Activated T-helper 9 cell treated with anti-CD3 and anti-CD28 coated beads, Interleukin-2, amount 50 U/mL, for 16 hours (primary cell): Measurements from ENCODE around the gene CALML3.
A peak's percentile ranks its signal among the peaks of the same experiment; 100 is the strongest.
"Not testable (repeated sequence)": the region's sequence is repeated elsewhere in the genome, so short reads cannot be mapped to it uniquely, and the experiment has no call there.

Experiments used
- DNase-seq: peaks from one replicate; pipeline ENCODE4 v3.0.0-alpha.2; 2020; ENCODE audit warnings: low read depth

CALML3 gene

DNA sequence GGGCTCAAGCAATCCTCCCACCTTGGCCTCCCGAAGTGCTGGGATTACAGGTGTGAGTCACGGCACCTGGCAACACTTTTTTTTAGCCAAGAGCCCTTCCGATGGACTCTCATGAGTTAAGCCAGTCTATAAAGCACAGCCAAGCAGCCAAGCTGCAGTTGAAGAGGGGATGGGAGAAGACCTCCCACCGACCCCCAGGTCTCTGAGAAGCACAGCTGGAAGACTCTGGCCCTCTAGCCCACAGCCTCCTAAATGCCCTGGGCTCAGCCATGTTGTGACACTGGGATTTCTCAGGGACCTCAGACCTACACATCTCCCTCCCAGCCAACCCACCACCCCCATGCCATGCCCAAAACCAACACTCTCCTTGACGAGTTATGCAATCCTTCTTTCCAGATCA is 31.1 kb downstream of the CALML3 start:
- DNase-seq: no peak

DNA sequence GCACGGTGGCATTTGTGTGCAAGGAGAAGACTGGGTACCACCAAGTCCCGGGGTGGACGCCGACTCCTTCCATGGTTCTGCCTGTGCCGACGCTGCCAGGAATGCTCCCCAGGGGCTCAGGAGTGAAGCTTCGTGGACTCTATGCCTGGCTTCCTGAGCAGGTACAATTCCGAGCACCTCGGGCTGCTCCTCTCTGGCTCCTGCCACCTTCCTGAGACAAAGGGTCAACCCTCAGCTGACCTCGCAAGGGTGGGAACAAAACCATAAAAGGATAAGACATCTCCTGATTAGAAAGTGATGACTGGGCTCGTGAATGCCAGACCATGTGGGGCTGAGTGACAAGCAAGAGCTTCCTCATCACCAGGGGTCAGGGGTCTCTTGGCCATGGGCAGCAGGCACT is 31.8 kb downstream of the CALML3 start:
- DNase-seq: no peak

DNA sequence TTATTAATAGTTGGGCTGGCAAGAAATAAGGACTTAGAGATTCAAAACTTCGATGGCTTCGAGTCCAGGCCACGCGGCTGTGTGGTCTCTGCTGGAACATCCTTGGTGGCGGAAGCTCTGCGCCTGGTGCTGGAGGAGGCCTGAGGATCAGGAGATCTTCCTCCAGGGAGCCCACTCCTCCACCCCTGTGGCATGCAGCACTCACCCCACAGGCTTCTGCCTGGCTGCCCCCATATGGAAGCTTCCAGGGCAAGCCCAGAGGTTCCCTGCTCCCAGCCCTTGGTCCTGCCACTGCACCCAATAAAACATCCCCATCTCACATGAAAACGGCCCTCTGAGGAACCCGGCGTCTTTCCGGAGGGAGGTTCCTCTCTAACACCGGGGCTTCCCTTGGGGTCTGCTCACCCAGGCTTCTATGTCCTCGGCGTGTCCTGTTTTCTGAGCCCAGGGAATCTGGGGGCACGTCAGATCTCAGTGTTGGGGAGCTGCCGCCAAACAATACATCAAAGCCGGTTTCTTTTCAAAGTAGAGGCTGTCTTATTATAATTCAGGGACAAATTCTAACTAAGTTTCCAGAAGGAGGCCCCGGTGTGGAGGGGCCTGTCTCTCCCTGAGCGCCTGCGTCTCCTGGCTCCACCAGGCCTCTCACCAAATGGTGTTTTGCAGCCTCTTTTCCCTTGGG is 32.4 kb downstream of the CALML3 start:
- DNase-seq: no peak

DNA sequence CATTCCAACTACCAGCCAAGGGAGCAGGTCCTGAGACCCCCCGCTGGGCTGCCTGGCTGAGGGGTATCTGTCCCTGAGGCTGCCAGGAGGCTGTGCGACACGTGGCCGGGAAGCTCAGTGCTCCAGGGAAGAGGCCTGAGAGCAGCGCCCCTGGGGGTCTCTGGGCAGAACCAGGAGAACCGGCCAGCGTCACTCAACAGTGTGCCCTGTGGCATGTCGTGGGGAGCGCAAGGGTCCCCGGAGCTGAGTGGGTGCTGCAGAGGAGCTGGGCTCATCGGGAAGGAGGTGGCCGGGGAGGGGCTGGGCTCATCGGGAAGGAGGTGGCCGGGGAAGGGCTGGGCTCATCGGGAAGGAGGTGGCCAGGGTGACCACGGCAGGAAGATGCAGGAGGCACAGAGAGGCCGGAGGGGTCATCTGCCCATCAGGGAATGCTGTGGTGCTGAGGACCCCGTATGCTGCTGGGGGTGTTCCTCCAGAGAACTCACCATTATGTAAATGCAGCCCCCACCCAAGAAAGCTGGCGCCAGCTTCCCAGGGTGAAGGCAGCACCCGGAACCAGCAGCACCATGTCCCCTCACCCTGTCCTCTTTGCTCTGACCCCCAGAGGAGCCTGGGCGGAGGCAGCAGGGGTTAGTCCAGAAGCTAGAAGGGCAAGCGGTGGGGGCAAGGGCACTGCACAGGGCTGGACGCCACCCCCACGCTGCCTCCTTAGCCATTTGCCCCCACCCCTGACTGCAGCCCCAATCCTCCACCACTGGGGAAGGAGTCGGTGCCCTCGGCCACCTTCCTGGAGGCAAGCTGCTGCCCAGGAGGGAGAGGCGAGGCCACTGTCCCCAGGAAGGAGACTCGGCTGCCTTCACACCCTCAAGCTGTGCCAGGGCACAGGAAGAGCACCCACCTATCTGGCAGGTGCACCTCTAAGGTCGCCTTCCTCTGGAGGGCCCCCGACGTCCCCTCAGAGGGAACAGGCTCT is 33.3 kb downstream of the CALML3 start:
- DNase-seq: no peak

DNA sequence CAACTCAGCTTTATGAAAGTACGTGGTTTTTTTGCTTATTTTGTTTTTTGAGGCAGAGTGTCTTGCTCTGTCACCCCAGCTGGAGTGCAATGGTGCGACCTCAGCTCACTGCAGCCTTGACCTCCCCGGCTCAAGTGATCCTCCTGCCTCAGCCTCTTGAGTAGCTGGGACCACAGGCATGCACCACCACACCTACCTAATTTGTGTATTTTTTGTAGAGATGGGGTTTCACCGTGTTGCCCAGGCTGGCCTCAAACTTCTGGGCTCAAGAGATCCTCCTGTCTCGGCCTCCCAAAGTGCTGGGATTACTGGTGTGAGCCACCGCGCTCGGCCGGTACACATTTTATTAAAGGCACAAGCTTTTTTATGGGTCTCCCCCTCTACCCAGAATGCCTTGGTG is 34.3 kb downstream of the CALML3 start:
- DNase-seq: not testable (repeated sequence)

DNA sequence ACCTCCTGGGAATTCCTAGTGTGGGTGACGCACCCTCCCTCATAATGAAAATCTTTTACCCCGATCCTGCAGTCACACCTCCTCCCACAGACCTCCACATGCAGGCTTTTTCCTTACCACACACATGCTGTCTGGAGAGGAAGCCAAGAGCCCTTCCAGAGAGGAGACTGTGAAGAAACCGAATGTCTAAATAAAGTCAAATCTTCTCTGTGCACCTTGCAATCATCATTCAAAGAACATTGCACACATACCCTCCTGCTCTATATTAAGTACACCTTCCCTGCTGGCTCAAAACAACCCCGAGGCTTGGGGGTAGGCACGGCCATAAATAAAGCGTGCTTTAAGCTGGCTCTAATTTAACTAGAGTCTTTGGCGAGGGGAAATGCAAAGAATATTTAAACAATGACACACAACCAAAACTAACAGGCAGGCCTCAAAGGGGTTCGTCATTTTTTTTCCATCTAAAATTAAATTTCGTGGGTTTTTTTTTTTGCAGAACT is 34.9 kb downstream of the CALML3 start:
- DNase-seq: no peak

DNA sequence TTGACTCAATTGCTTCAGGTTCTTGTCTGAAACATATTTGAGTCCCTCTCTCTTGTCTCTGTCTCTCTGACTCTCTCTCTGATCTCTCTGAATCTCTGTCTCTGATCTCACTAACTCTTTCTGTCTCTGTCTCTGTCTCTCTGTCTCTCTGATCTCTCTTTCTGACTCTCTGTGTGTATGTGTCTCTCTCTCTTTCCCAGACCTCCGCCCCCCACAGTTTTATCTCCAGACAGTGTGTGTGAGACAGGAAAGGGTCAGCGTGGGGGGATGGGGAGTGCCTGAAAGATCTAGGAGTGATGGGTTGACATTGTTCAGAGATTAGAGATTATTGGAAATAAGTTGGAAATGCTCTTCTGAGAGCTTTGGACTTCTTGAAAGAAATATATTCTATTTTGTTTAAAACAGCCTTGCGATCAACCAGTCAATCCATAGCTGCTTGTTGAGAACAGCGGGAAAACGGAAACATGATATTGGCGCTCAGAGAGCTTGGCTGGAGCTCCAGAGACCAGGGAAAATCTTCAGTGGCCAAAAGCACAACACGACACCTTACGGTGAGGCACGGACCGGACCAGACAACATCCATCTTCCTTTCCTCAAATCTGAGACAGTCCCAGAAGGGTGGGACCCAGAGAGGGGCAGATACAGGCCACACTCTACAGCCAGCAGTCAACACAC is 35.5 kb downstream of the CALML3 start:
- DNase-seq: no peak

DNA sequence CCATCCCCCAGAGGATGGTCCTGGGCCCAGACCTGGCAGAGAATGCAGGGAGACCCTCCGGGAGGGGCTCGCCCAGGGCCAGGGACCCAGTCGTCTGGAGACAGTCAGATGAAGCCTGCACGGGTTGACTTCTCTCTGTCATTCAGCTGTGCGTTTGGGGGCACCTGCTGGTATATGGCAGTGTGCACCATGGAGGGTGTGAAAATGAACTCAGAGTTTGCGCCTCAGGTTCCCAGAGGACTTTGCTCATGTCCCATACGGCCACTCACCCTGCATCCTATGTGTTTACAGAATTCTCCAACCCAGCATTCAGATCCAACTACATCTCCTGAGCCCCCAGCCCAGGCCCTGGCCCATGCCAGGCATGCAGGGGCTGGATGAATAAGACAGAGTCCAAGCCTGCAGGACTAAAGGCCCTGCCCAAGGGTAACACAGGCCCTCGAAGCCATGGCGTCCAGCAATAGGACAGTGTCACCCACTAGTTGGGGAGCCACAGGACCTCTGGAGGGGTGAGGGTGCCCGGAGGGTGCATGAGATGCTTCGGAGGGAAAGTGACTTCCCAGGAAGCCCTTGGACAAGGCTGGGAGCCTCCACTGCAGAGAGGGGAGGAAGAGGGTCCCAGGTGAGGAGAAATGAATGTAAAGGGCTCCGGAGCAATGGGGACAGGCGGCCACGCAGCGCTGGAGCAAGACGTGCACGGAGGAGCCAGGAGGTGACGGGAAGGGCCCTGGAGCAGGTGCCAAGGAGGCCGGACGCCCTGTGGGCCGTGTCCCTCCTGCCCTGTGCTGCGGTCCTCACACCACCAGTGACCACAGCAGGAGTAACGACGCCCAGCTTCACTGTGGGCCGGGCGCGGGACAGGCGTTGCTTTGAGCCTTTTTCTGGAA is 36.3 kb downstream of the CALML3 start:
- DNase-seq: no peak

DNA sequence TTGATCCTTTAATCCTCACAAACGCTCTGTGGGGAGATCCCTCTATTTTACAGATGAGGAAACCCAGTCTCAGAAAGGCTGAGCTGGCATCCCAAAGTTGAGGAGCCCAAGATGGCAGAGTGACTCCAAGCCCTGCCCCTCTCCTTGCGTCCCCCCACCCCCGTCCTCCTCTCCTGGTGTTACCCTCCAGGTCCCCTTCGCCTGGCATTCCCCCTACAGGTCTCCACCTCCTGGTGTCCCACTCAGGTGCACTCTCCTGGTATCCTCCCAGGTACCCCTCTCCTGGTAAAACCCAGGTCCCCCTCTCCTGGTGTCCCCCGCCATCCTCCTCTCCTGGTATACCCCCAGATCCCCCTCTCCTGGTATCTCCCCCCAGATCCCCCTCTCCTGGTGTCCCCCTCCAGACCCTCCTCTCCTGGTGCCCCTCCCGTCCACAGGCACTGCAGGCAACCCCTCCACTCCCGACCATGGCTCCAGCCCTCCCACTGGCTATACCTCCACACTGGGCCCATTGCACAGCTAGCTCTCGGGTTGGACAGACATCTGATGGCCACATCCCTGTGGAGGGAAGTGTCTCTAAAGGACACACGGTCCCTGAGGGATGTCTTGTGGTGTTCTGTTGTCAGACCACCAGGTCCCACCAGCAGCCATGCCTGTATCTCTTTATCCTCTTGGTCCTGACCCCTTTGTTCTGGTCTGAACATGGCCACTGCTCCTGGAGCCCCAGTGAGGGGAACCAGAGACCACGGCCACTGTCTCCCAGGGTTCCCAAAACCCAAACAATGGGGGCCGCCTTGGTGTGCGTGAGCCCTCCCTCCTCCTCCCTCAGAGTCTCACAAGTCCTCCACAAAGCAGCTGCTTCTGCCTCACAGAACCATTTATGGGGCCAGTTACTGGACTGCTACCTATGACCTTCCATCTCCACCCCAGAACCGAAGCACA is 37.2 kb downstream of the CALML3 start:
- no peak for DNase-seq

DNA sequence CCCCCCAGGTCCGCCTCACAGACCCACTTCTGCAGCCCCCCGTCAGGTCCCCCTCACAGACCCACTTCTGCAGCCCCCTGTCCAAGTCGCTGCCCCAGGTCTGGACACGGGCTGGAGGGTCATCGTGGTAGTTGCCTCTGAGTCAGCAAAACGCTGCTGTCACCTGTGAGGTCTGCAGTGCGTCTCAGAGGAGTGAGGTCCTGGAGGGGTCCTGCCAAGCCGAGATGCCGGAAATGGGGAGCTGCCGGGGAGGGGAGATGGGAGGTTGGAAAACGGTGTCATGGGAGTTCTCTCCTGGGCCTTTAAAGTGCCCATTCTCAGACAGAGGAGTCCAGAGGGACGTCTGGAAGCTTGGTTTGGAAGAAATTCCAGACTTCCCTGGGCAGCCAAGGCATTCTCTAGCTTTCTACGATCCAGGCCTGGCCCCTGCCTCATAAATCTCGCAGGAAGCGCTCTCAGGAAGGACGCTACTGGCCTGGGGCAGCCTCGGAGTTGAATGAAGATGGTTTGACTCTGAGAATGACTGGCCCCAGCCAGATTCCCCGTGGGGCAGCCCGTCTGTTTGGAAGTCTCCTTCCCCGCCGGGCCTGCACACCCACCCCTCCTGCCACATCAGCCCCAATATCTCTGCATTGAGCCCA is 38.7 kb downstream of the CALML3 start:
- DNase-seq: no peak

DNA sequence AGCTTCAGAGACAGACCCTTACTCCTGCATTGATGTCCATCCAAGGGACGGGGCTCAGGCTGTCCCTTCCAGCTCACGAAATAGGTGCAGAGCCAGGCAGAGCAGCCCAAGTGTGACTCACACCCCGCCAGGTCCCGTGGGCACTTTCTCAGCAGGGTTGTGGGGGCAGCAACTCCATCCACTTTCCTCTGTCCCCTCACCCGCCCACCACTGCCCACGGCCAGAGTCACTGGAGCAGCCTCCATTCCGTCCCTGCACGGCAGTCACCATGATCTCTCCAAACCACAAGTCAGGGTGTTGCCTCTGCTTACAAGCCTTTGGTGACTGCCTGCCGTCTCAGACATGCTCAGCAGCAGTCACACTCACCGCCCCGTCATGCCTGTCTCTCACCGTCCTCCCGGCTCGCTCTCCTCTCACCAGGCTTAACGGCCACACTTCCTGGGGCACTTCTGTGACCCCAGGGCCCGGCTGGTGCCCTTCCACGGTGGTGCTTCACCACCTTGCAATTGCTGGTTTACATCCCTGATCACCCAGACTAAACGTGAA is 39.3 kb downstream of the CALML3 start:
- DNase-seq: peak; percentile 23

DNA sequence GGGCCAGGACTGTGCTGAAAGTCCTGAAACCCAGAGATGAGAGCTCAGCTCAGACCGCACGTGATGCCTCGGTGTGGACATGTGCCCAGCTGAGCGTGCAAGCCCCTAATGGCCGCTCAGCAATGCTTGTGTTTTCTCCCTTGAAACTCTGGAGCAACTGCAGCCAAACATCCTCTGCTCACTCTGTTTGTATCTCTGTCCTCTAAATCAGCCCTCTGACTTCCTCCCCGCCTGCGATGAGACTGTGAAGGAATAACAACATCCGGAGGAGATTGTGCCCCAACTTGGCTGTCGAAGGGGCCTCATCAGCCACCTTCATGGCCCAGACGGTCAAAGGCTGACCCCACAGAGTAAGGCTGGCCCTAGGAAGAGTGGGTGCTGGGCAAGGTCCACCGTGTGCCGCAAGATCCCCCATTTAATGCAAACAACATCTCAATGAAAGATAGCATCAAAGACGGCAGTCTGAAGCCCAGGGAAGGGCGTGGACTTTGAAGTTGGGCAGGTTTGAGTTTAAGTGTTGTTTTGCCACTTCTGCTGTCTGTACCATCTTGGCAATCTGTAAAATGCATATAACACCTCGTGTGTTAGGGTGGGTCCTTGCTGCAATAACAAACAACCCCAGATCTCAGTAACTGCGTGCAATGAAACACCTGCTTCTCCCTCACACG is 39.9 kb downstream of the CALML3 start:
- no peak for DNase-seq

DNA sequence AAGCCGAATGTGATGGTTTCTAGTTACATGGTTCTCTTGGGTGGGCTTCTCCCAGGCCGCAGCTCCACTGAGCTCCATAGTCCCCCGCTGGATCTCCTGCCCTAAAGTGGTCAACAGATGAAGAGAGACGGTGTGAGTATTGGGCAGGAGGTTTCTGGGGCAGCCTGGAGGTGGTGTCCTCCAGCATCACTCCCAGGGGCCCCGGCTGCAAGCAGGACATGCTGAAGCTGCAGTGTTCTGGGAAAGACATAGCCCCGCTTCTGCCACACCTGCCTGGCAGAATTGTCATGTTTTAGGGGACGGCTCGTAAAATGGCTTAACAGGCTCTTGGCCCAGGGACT is 40.4 kb downstream of the CALML3 start:
- no peak for DNase-seq

DNA sequence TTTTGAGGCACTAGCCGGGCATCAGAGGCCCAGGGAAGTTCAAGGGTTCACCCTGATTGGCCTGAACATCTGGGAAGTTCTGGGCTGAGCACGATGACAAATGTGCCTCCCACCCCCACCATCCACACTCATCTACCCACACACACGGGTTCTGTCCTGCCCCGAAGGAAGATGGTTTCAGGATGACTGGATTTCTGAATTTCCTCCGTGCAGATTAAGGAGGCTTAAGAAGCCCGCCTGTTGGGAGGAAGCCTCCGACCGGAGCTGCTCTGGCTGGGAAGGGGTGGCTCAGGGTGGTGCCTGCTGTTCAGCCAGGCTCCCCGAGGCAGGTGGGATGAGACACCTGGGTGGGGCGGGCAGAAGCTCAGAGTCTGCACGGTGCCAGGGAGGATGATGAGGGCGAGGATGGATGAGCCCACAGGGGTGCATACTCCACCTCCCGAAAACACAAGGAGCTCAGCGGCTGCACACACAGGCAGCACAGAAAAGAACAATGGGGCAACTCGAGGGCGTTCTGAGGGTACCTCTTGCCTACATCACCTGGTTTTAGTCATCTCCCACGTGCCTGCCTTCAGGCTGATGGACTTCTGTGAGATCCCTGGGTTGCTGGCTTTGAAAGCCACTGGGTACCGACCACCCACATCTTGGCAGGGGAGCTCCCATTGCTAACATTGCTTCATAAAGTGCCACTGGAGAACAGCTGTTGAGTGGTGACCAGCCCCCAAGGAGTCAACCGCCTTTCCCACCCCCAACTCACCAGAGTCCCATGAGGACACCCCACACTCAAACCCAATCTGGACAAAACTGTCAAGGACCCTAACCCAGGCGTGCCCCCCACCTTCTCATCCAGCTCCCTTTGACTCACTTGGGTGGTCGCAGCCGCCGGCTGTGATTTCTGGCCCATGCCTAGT is 41.2 kb downstream of the CALML3 start:
- DNase-seq: no peak

DNA sequence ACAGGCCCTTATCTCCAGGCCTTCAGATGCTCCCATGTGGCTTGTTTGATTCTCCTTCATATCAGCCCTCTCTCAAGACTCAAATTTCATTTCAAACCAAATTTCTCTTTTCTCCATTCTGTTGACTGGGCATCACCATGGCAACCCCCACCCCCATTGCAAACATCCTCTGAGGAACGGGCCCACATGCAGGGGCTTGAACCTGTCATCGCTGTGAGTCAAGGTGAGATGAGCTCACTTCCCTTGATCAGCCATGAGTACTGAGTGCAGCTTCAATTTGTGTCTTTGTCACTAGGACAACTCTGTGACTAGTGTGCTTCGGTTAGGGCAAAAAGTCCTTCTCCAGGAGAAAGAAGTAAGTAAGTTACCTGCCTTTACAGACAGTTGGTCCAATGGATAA is 41.9 kb downstream of the CALML3 start:
- no peak for DNase-seq

DNA sequence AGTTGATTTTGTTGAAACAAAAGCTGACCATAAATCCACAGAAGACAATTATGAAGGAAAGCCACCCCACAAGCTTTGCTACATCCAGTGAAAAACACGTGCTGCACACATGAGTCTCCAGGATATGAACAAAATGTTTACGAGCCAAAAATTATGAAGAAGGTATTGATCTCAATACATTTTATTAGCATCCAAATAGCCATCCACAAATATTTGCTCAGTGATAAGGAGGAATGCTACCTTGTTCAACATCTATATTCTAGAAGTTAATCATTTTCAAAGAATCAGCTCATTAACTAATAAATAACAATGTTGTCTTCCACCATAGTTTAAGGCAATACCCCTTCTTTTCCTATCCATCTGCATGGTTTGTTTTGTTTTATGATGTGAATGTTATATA is 42.7 kb downstream of the CALML3 start:
- DNase-seq: no peak

DNA sequence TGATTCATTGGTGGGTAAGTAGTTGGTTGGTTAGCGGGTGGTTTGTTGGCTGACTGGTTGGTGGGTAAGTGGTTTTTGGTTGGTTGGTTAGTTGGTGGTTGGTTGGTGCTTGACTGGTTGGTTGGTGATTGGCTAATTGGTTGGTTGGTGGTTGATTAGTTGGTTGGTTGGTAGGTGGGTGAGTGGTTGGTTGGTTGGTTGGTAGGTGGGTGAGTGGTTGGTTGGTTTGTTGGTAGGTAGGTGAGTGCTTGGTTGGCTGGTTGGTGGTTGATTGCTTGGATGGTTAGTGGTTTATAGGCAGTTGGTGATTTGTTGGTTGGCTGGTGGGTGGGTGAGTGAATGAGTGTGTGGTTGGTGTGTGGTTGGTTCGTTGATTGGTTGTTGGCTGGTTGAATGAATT is 44.2 kb downstream of the CALML3 start:
- no peak for DNase-seq

DNA sequence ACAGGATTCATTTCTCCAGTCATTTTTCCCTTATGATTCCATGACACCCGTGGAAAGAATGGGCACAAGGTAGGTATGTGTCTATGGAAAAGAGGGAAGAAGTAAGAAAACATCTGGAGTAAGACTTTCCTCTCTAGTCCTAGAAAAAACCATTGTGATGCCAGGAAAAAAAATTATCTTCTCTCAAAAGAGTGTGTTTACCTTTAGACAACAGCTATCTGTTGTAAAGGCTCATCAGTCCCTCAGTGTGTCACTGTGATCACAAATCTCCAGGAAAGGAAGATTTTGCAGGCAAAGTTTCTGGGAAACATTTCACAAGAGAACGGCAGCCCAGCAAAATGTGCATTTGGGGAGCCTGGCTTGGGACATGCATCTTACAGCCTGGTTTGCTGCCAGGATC is 44.8 kb downstream of the CALML3 start:
- no peak for DNase-seq
